ENCODE data around the gene NFRKB.
A peak's percentile ranks its signal among the peaks of the same experiment; 100 is the strongest.
"Not testable (repeated sequence)": the region's sequence is repeated elsewhere in the genome, so short reads cannot be mapped to it uniquely, and the experiment has no call there.

Gene NFRKB

GRCh38 chr11:129894278-129895125, 876 bp downstream of the NFRKB start:
- no peak for DNase-seq (ENCODE audit: extremely low read depth in 1 of 2, low read depth in 1 of 2)

GRCh38 chr11:129888451-129888850, 6.9 kb downstream of the NFRKB start:
- DNase-seq (ENCODE audit: extremely low read depth in 1 of 2, low read depth in 1 of 2), result no peak

GRCh38 chr11:129885381-129885780, 10.0 kb downstream of the NFRKB start:
- no peak for DNase-seq (ENCODE audit: extremely low read depth in 1 of 2, low read depth in 1 of 2)

GRCh38 chr11:129884581-129884980, 10.8 kb downstream of the NFRKB start:
- DNase-seq (ENCODE audit: extremely low read depth in 1 of 2, low read depth in 1 of 2), result no peak

GRCh38 chr11:129881570-129882170, 13.7 kb downstream of the NFRKB start:
- peak in 1 of 2 donors; percentile 25 for DNase-seq (ENCODE audit: extremely low read depth in 1 of 2, low read depth in 1 of 2)

- DNase-seq (ENCODE audit: extremely low read depth in 1 of 2, low read depth in 1 of 2), result no peak
Measured at GRCh38 chr11:129880311-129880710, 15.1 kb downstream of the NFRKB start.

GRCh38 chr11:129871914-129872313, 23.5 kb downstream of the NFRKB start:
- DNase-seq (ENCODE audit: extremely low read depth in 1 of 2, low read depth in 1 of 2), result no peak

GRCh38 chr11:129868626-129869025, 26.8 kb downstream of the NFRKB start:
- DNase-seq (ENCODE audit: extremely low read depth in 1 of 2, low read depth in 1 of 2), result not testable (repeated sequence)

GRCh38 chr11:129866311-129866710, 29.1 kb downstream of the NFRKB start:
- DNase-seq (ENCODE audit: extremely low read depth in 1 of 2, low read depth in 1 of 2), result no peak

- DNase-seq (ENCODE audit: extremely low read depth in 1 of 2, low read depth in 1 of 2), result no peak
Measured at GRCh38 chr11:129865701-129866100, 29.7 kb downstream of the NFRKB start.

- no peak for DNase-seq (ENCODE audit: extremely low read depth in 1 of 2, low read depth in 1 of 2)
Measured at GRCh38 chr11:129864811-129865210, 30.6 kb downstream of the NFRKB start.

GRCh38 chr11:129861702-129862522, 33.5 kb downstream of the NFRKB start:
- DNase-seq (ENCODE audit: extremely low read depth in 1 of 2, low read depth in 1 of 2), result no peak

- no peak for DNase-seq (ENCODE audit: extremely low read depth in 1 of 2, low read depth in 1 of 2)
Measured at GRCh38 chr11:129856036-129856435, 39.3 kb downstream of the NFRKB start.

- no peak for DNase-seq (ENCODE audit: extremely low read depth in 1 of 2, low read depth in 1 of 2)
Measured at GRCh38 chr11:129855086-129855485, 40.3 kb downstream of the NFRKB start.

GRCh38 chr11:129854232-129854805, 41.1 kb downstream of the NFRKB start:
- DNase-seq (ENCODE audit: extremely low read depth in 1 of 2, low read depth in 1 of 2), result no peak

GRCh38 chr11:129853518-129854231, 41.7 kb downstream of the NFRKB start:
- peak; percentile 5 to 38 for DNase-seq (ENCODE audit: extremely low read depth in 1 of 2, low read depth in 1 of 2)

GRCh38 chr11:129852125-129852740, 43.1 kb downstream of the NFRKB start:
- no peak for DNase-seq (ENCODE audit: extremely low read depth in 1 of 2, low read depth in 1 of 2)

- no peak for DNase-seq (ENCODE audit: extremely low read depth in 1 of 2, low read depth in 1 of 2)
Measured at GRCh38 chr11:129849447-129850130, 45.8 kb downstream of the NFRKB start.

- not testable (repeated sequence) for DNase-seq (ENCODE audit: extremely low read depth in 1 of 2, low read depth in 1 of 2)
Measured at GRCh38 chr11:129847361-129847760, 48.0 kb downstream of the NFRKB start.

Data from activated CD8-positive, alpha-beta memory T cell treated with anti-CD3 and anti-CD28 coated beads for 1 hour (primary cell).